A549 (cell line): ENCODE measurements around the gene SETD7. TPM values are rescaled to one million over a fixed set of nuclear protein-coding genes. Genes with fewer than 3 reads are reported as not detected.
A peak's percentile ranks its signal among the peaks of the same experiment; 100 is the strongest.

Experiments used
- ATAC-seq, 2 experiments: fragments of 200-7000 bp in 1 of 2; fragments of >200 bp in 1 of 2; cut with Nextera tagmentation in 1 of 2; cut with Tn5 transposase in 1 of 2; 3 replicates each; pipeline versions ENCODE4 v1.8.0 to v1.9.1; 2018 to 2020; ENCODE audit warnings: mild to moderate bottlenecking in 1 of 2, moderate library complexity in 1 of 2
- CTCF ChIA-PET: fragments of 300-600 bp; sonication (Branson Sonifier 250); formaldehyde crosslinking; extraction: SDS; loops from one replicate; lab custom pipeline; 2021; ENCODE audit warnings: antibody characterized with exemption, inconsistent platforms; lab: Yijun Ruan, JAX
- POLR2A ChIA-PET: fragments of 350-600 bp; formaldehyde crosslinking; extraction: SDS; loops from one replicate; lab custom pipeline; 2021; ENCODE audit warnings: antibody characterized with exemption, inconsistent platforms; lab: Yijun Ruan, JAX
- DNase-seq, 2 experiments: peaks; one replicate each; pipeline versions ENCODE4 v3.0.0 to v3.0.0-alpha.2; 2011 to 2016; ENCODE audit warnings: low read depth in 1 of 2, low spot score in 1 of 2
- FAIRE-seq: peaks from 2 replicates; lab custom pipeline; 2011; peaks lifted over from hg19 to GRCh38; lab: Jason Lieb, UNC
- H3K27ac ChIP-seq, 2 experiments: fragments of >200 bp; sonication (Bioruptor Twin); formaldehyde crosslinking; 3 replicates each; pipeline ENCODE4 v1.5.1; 2016 to 2017
- H3K4me1 ChIP-seq: fragments of >200 bp; sonication (Bioruptor Twin); formaldehyde crosslinking; 3 replicates; pipeline ENCODE4 v1.6.1; 2016
- H3K4me2 ChIP-seq: fragments of >200 bp; sonication (Bioruptor Twin); formaldehyde crosslinking; 3 replicates; pipeline ENCODE4 v1.6.1; 2016
- H3K4me3 ChIP-seq: fragments of >200 bp; sonication (Bioruptor Twin); formaldehyde crosslinking; 3 replicates; pipeline ENCODE4 v1.5.1; 2016
- H3K9me3 ChIP-seq: fragments of >200 bp; sonication (Bioruptor Twin); formaldehyde crosslinking; 3 replicates; pipeline ENCODE4 v1.6.1; 2016
- CHD4 ChIP-seq: fragments of 200-600 bp; sonication (generic); IDR thresholded peaks from 2 replicates; pipeline ENCODE4 v1.6.1; 2016; ENCODE audit warnings: antibody characterized with exemption, mild to moderate bottlenecking, borderline replicate concordance
- EP300 ChIP-seq, 2 experiments: fragments of >200 bp; sonication (Bioruptor Twin); formaldehyde crosslinking; IDR thresholded peaks; 2 replicates in 1 of 2; 3 replicates in 1 of 2; pipeline ENCODE4 v1.6.1; 2016 to 2017
- FOSB ChIP-seq: fragments of 250-450 bp; sonication (Bioruptor Pico); IDR thresholded peaks from 2 replicates; pipeline ENCODE4 v1.5.0; 2020; ENCODE audit warnings: mild to moderate bottlenecking, moderate library complexity
- FOSL2 ChIP-seq, 2 experiments: fragments of 450-650 bp in 1 of 2; fragments of >200 bp in 1 of 2; sonication (Bioruptor Twin) in 1 of 2; formaldehyde crosslinking; IDR thresholded peaks; 2 replicates each; pipeline versions ENCODE4 v1.5.0 to v1.6.1; 2016 to 2020; ENCODE audit warnings: mild to moderate bottlenecking in 1 of 2, moderate library complexity in 1 of 2
- KDM1A ChIP-seq: fragments of 200-600 bp; sonication (generic); IDR thresholded peaks from 2 replicates; pipeline ENCODE4 v1.6.1; 2016; ENCODE audit warnings: low read depth, mild to moderate bottlenecking
- MYC ChIP-seq: IDR thresholded peaks from 2 replicates; pipeline ENCODE4 v1.6.1; 2012; ENCODE audit warnings: mild to moderate bottlenecking, inconsistent platforms, low read length, improper control_type of control experiment, borderline replicate concordance
- NPAS2 ChIP-seq: fragments of 250-450 bp; sonication (Bioruptor Pico); IDR thresholded peaks from 2 replicates; pipeline ENCODE4 v1.8.0; 2022; ENCODE audit warnings: mild to moderate bottlenecking, moderate library complexity, borderline replicate concordance
- POLR2A ChIP-seq: IDR thresholded peaks from 2 replicates; pipeline ENCODE4 v1.6.1; 2012; ENCODE audit warnings: mild to moderate bottlenecking, low read length
- RAD21 ChIP-seq, 2 experiments: fragments of >200 bp in 1 of 2; sonication (Bioruptor Twin) in 1 of 2; formaldehyde crosslinking in 1 of 2; IDR thresholded peaks in 1 of 2; conservative IDR thresholded peaks in 1 of 2; 2 replicates in 1 of 2; 3 replicates in 1 of 2; pipeline ENCODE4 v1.6.1; 2012 to 2018; ENCODE audit warnings: inconsistent platforms in 1 of 2
- SMC3 ChIP-seq: fragments of >200 bp; sonication (Bioruptor Twin); formaldehyde crosslinking; IDR thresholded peaks from 3 replicates; pipeline ENCODE4 v1.6.1; 2018; ENCODE audit warnings: inconsistent platforms
- SREBF2 ChIP-seq: fragments of 450-650 bp; IDR thresholded peaks from 2 replicates; pipeline ENCODE4 v1.6.1; 2014; ENCODE audit warnings: mild to moderate bottlenecking, moderate library complexity
- WGBS: methylation state at CpG from one replicate; pipeline ENCODE4 v1.1.6; 2017; ENCODE audit errors: missing lambda C conversion rate; 5-methylcytosine and 5-hydroxymethylcytosine counted together
- polyA plus RNA-seq, 4 experiments: library from polyadenylated mRNA; depleted of rRNA in 3 of 4; stranded (reverse); fragments of >200 nt; fragmentation: RNase III in 1 of 4; extraction: RNeasy Plus Mini Kit Qiagen cat#74134 plus additional on column Dnase treatment in 1 of 4; gene quantifications; 2 replicates in 3 of 4; 3 replicates in 1 of 4; pipeline ENCODE4 v1.2.3, GENCODE V29; 2011 to 2017
- TF ChIP-seq, protein P1 (sequence below): fragments of 150-350 bp; IDR thresholded peaks from 2 replicates; pipeline ENCODE4 v1.6.1; 2014; ENCODE audit warnings: low read depth, mild to moderate bottlenecking, low read length
- TF ChIP-seq, protein P2 (sequence below): IDR thresholded peaks from 2 replicates; pipeline ENCODE4 v1.6.1; 2012
- TF ChIP-seq, protein P3 (sequence below): fragments of >200 bp; sonication (Bioruptor Twin); formaldehyde crosslinking; IDR thresholded peaks from 3 replicates; pipeline ENCODE4 v1.6.1; 2016
- TF ChIP-seq, protein P4 (sequence below): fragments of 250-450 bp; sonication (Bioruptor Pico); IDR thresholded peaks from 2 replicates; pipeline ENCODE4 v1.5.0; 2021; ENCODE audit warnings: mild to moderate bottlenecking, moderate library complexity, borderline replicate concordance

The SETD7 gene
- polyA plus RNA-seq, 2 of the 4 experiments (the other 2 are of a cell fraction), result 30.6 to 39.1 TPM

DNA sequence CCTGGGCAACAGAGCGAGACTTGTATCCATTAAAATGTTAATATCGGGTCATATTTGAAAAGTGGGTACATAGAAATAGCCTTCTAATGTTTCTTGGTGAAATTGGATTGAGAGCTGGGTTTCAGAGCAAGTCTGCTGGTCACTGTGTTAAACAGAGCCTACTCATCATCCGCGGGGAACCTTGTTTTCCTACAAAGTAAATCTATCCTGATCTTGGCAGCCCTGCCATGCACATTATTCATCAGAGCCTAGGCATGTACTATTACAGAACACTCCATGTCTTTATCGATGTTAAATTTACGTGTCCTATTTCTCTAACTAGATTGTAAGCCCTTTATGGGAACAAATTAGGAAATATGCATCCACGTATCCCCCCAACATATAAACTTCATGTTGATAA lies 18.7 kb downstream of the SETD7 start:
- TF ChIP-seq, protein P1, sequence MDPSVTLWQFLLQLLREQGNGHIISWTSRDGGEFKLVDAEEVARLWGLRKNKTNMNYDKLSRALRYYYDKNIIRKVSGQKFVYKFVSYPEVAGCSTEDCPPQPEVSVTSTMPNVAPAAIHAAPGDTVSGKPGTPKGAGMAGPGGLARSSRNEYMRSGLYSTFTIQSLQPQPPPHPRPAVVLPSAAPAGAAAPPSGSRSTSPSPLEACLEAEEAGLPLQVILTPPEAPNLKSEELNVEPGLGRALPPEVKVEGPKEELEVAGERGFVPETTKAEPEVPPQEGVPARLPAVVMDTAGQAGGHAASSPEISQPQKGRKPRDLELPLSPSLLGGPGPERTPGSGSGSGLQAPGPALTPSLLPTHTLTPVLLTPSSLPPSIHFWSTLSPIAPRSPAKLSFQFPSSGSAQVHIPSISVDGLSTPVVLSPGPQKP, result no peak
- TF ChIP-seq POLR2A, result no peak
- 91% methylated on average over 7 of the region's 7 CpGs for WGBS
- no peak overlapping the region for H3K4me3 ChIP-seq
- CTCF ChIA-PET, result no interaction called here
- FAIRE-seq (no peak), DNase-seq (no peak), ATAC-seq (no peak)
- H3K27ac ChIP-seq, result no peak overlapping the region
- POLR2A ChIA-PET, result no interaction called here
- no peaks in the 10 kb centered on the region for H3K9me3 ChIP-seq
- H3K4me2 ChIP-seq, result no peak overlapping the region
- peaks cover 21% of the 10 kb centered on the region for H3K4me1 ChIP-seq

DNA sequence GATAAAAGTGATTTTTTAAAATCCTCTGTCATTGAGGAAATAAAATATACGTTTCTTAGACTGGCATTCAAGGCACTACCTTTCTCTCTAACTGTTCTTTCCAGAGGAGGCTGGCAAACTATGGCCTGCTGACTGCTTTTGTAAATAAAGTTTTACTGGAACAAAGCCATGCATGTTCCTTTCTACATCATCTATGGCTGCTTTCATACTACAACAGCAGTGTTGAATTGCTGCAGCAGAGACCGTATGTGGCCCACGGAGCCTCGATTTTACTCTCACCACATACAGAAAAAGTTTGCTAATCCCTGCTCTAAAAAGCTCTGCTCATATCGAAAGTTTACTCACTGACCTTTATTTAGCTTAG lies 20.2 kb downstream of the SETD7 start:
- DNase-seq (no peak), ATAC-seq (peak in 1 of 2 experiments; percentile 63; a peak in 3 of 6 replicates), FAIRE-seq (no peak)
- Histone ChIP-seq H3K4me1 (peaks cover 22% of the 10 kb centered on the region), H3K27ac (peak overlapping the region; percentile 43 to 70; a peak in 5 of 6 replicates), H3K4me3 (no peak overlapping the region), H3K9me3 (no peaks in the 10 kb centered on the region), H3K4me2 (peak overlapping the region; percentile 69)
- 39% methylated on average over 5 of the region's 5 CpGs for WGBS
- TF ChIP-seq FOSL2 (IDR thresholded peaks at IDR 0.05) (no peak), FOSL2 (CRISPR knock-in tag; IDR thresholded peaks at IDR 0.05) (no peak), MYC (no peak), POLR2A (no peak), NPAS2 (CRISPR knock-in tag) (no peak), KDM1A (no peak), CHD4 (no peak), SREBF2 (no peak), RAD21 (conservative IDR thresholded peaks at IDR 0.05 in 1 of 2, IDR thresholded peaks at IDR 0.05 in 1 of 2) (no peak)
- TF ChIP-seq, protein P2, sequence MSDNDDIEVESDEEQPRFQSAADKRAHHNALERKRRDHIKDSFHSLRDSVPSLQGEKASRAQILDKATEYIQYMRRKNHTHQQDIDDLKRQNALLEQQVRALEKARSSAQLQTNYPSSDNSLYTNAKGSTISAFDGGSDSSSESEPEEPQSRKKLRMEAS, result no peak
- TF ChIP-seq, protein P3, sequence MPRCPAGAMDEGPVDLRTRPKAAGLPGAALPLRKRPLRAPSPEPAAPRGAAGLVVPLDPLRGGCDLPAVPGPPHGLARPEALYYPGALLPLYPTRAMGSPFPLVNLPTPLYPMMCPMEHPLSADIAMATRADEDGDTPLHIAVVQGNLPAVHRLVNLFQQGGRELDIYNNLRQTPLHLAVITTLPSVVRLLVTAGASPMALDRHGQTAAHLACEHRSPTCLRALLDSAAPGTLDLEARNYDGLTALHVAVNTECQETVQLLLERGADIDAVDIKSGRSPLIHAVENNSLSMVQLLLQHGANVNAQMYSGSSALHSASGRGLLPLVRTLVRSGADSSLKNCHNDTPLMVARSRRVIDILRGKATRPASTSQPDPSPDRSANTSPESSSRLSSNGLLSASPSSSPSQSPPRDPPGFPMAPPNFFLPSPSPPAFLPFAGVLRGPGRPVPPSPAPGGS, result no peak
- ChIA-PET CTCF (no interaction called here), POLR2A (no interaction called here)

DNA sequence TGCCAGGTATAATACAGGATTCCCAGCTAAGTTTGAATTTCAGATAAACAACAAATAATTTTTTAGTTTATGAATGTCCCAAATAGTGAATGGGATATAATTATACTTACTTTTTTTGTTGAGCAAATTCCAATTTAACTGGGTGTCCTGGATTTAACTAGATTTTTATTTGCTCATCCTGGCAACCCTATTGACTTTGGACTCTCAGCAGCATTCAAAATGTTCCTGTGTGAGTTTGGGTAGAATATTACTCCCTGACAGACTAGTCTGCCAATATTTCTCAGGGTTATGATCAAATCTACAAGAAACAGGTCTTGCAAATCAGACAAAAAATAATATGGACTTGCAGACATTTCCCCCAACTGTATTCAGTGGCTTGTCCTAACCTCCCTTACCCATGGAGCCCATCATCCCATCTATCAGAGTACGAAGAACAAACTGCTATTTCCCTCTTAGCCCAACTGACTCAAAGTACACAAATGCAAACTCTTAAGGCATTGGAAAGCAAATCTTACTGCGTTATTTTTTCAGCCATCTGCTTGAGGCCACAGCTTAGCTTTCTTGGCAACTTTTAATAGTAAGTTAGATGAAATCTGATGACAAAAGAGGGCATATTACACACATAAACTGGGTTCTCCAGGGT lies 20.7 kb downstream of the SETD7 start:
- CTCF ChIA-PET, result interaction anchor here (0.9 kb wide), 1 partner anchor 22 kb away, joined by 3 read pairs; no protein-coding TSS in a partner anchor
- POLR2A ChIA-PET, result no interaction called here

More for the DNA sequence above, 20.7 kb downstream of the SETD7 start:
- no peak overlapping the region for H3K4me3 ChIP-seq
- ATAC-seq (peak in 1 of 2 experiments; percentile 66; a peak in 3 of 6 replicates), DNase-seq (peak in 1 of 2 experiments; percentile 11), FAIRE-seq (no peak)
- peak overlapping the region; percentile 69 for H3K4me2 ChIP-seq
- peak overlapping the region; percentile 43 to 70; a peak in 5 of 6 replicates for H3K27ac ChIP-seq
- 3% methylated on average over 2 of the region's 2 CpGs for WGBS
- H3K4me1 ChIP-seq, result peaks cover 26% of the 10 kb centered on the region
- no peaks in the 10 kb centered on the region for H3K9me3 ChIP-seq
- no peak for TF ChIP-seq SMC3
- TF ChIP-seq EP300 (IDR thresholded peaks at IDR 0.05), result no peak
- no peak for TF ChIP-seq FOSB (CRISPR knock-in tag)
- TF ChIP-seq, protein P4, sequence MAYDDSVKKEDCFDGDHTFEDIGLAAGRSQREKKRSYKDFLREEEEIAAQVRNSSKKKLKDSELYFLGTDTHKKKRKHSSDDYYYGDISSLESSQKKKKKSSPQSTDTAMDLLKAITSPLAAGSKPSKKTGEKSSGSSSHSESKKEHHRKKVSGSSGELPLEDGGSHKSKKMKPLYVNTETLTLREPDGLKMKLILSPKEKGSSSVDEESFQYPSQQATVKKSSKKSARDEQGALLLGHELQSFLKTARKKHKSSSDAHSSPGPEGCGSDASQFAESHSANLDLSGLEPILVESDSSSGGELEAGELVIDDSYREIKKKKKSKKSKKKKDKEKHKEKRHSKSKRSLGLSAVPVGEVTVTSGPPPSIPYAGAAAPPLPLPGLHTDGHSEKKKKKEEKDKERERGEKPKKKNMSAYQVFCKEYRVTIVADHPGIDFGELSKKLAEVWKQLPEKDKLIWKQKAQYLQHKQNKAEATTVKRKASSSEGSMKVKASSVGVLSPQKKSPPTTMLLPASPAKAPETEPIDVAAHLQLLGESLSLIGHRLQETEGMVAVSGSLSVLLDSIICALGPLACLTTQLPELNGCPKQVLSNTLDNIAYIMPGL (CRISPR knock-in tag), result no peak
- TF ChIP-seq CHD4, result no peak
- no peak for TF ChIP-seq POLR2A
- TF ChIP-seq, all 56 proteins: peak for 0
